OCI-LY7 (cell line): ENCODE data around the gene GTPBP6.

Experiments used
- EZH2phosphoT487 ChIP-seq: fragments of 200-600 bp; sonication (generic); IDR thresholded peaks from 2 replicates; pipeline ENCODE4 v1.6.1; 2018; ENCODE audit warnings: low read depth, borderline replicate concordance, mild to moderate bottlenecking, mixed run types, antibody characterized with exemption, low read length, moderate library complexity, mixed read lengths
- TF ChIP-seq, protein P1 (sequence below): fragments of 200-600 bp; sonication (generic); conservative IDR thresholded peaks from 2 replicates; pipeline ENCODE4 v1.5.1; 2014; ENCODE audit warnings: mild to moderate bottlenecking, antibody characterized with exemption, low read length, moderate library complexity, mixed read lengths

GRCh38 chrX:307261-308111, 11.1 kb downstream of the GTPBP6 start:
- TF ChIP-seq, protein P1, sequence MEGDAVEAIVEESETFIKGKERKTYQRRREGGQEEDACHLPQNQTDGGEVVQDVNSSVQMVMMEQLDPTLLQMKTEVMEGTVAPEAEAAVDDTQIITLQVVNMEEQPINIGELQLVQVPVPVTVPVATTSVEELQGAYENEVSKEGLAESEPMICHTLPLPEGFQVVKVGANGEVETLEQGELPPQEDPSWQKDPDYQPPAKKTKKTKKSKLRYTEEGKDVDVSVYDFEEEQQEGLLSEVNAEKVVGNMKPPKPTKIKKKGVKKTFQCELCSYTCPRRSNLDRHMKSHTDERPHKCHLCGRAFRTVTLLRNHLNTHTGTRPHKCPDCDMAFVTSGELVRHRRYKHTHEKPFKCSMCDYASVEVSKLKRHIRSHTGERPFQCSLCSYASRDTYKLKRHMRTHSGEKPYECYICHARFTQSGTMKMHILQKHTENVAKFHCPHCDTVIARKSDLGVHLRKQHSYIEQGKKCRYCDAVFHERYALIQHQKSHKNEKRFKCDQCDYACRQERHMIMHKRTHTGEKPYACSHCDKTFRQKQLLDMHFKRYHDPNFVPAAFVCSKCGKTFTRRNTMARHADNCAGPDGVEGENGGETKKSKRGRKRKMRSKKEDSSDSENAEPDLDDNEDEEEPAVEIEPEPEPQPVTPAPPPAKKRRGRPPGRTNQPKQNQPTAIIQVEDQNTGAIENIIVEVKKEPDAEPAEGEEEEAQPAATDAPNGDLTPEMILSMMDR: no peak
- TF ChIP-seq EZH2phosphoT487: no peak
